SK-N-MC (cell line): ENCODE measurements around the gene NRGN.

Source experiments
- EZH2 ChIP-seq: fragments of 200-600 bp; sonication (generic); IDR thresholded peaks from one replicate; pipeline ENCODE4 v1.6.1; 2017; ENCODE audit warnings: antibody characterized with exemption
- FOXP2 ChIP-seq: optimal IDR thresholded peaks from 2 replicates; pipeline ENCODE3; 2011; ENCODE audit warnings: mild to moderate bottlenecking, moderate library complexity; ENCODE audit not compliant: insufficient read depth; ENCODE audit errors: extremely low read length, control extremely low read depth
- POLR2AphosphoS5 ChIP-seq: IDR thresholded peaks from 2 replicates; pipeline ENCODE4 v1.6.1; 2012; ENCODE audit warnings: mild to moderate bottlenecking, low read depth, low read length, borderline replicate concordance

DNA sequence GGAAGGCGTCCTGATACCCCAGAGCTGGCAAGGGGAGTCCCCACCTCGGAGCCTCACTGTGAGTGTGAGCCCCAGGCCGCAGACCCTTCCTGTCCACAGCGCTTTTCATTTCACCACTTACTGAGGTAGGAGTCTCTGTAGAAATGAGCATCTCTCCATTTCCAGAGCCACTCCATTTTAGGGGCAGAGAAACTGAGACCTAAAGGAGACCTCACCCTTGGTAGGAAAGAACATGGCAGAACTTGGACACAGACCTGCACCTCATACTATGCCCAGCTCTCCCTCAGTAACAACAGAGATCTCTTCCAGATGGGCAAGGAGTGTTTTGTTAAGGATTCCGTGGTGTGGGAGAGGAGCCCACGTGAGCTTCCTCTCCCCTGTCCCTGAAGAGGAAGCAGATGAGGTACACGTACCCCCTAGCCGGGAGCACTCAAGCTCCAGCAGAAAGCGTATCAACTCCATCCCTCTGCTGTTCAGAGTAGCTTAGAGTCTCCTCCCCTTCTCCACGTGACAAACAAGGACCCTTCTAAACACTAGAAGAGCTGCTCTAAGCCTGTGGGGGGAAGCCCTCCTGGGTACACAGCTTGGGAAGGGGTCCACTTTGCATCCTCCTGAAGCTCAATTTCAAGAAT, 12.8 kb downstream of the NRGN start:
- no peak for TF ChIP-seq EZH2
- no peak for TF ChIP-seq POLR2AphosphoS5
- no peak for TF ChIP-seq FOXP2
